GM12878 (cell line): Measurements from ENCODE around the gene CKS2. TPM values are rescaled to one million over a fixed set of nuclear protein-coding genes. Genes with fewer than 3 reads are reported as not detected.

Experiments
- ATAC-seq: fragments of 200-7000 bp; cut with Tn5 transposase; 3 replicates; pipeline ENCODE4 v1.9.1; 2020; ENCODE audit warnings: mild to moderate bottlenecking, moderate library complexity
- BruUV-seq: library from RNA; stranded (reverse); fragments of 400-500 nt; replicated peaks from 2 replicates; lab custom pipeline; 2021; lab: Mats Ljungman, UMichigan
- CTCF ChIA-PET: fragments of 300-600 bp; sonication (Branson Sonifier 250); formaldehyde crosslinking; extraction: SDS; loops from one replicate; lab custom pipeline; 2021; ENCODE audit warnings: inconsistent platforms; lab: Yijun Ruan, JAX
- POLR2A ChIA-PET: fragments of 350-600 bp; formaldehyde crosslinking; extraction: SDS; loops from one replicate; lab custom pipeline; 2021; ENCODE audit warnings: inconsistent platforms; lab: Charles Lee
- RAD21 ChIA-PET: fragments of 300-600 bp; sonication (Branson Sonifier 250); formaldehyde crosslinking; loops from one replicate; lab custom pipeline; 2023; ENCODE audit warnings: antibody characterized with exemption; ENCODE audit not compliant: unreplicated experiment; lab: Charles Lee
- SMC1A ChIA-PET: fragments of 300-600 bp; sonication (Branson Sonifier 250); formaldehyde crosslinking; loops from one replicate; lab custom pipeline; 2023; ENCODE audit not compliant: unreplicated experiment, uncharacterized antibody; lab: Charles Lee
- DNase-seq: peaks from one replicate; pipeline ENCODE4 v3.0.0-alpha.2; 2011; ENCODE audit warnings: low read depth, low spot score
- FAIRE-seq: peaks from 3 replicates; lab custom pipeline; 2011; peaks lifted over from hg19 to GRCh38; lab: Jason Lieb, UNC
- H2AFZ ChIP-seq: 2 replicates; pipeline ENCODE4 v1.6.0; 2011; ENCODE audit warnings: low read depth, low read length, control low read depth; ENCODE audit not compliant: control insufficient read depth
- H3K27ac ChIP-seq: 2 replicates; pipeline ENCODE4 v1.5.1; 2011; ENCODE audit warnings: control low read depth; ENCODE audit not compliant: control insufficient read depth, insufficient read depth
- H3K27me3 ChIP-seq, 2 experiments: replicated peaks in 1 of 2; 2 replicates each; pipeline versions ENCODE4 v1.6.0 to v1.6.1; 2011; ENCODE audit warnings: low read length in 1 of 2; ENCODE audit not compliant: control insufficient read depth in 2 of 2, insufficient read depth in 2 of 2
- H3K36me3 ChIP-seq, 2 experiments: 2 replicates each; pipeline ENCODE4 v1.5.1; 2011; ENCODE audit warnings: low read length in 1 of 2; ENCODE audit not compliant: control insufficient read depth in 2 of 2, insufficient read depth in 2 of 2
- H3K4me1 ChIP-seq: 2 replicates; pipeline ENCODE4 v1.6.1; 2011; ENCODE audit warnings: mild to moderate bottlenecking, low read length, moderate library complexity, mixed read lengths; ENCODE audit not compliant: control insufficient read depth, insufficient read depth
- H3K4me2 ChIP-seq: 2 replicates; pipeline ENCODE4 v1.6.0; 2011; ENCODE audit warnings: control low read depth; ENCODE audit not compliant: control insufficient read depth, insufficient read depth
- H3K4me3 ChIP-seq: fragments of 200-600 bp; sonication (generic); 2 replicates; pipeline ENCODE4 v1.5.1; 2016
- H3K79me2 ChIP-seq: 2 replicates; pipeline ENCODE4 v1.6.0; 2011; ENCODE audit warnings: low read length; ENCODE audit not compliant: control insufficient read depth, insufficient read depth
- H3K9ac ChIP-seq: 2 replicates; pipeline ENCODE4 v1.8.0; 2011; ENCODE audit warnings: low read length, control low read depth, mixed read lengths; ENCODE audit not compliant: control insufficient read depth, insufficient read depth
- H3K9me3 ChIP-seq: replicated peaks from 3 replicates; pipeline ENCODE4 v1.5.1; 2011; ENCODE audit warnings: mild to moderate bottlenecking, low read length; ENCODE audit not compliant: control insufficient read depth, insufficient read depth
- H4K20me1 ChIP-seq: 2 replicates; pipeline ENCODE4 v1.6.0; 2011; ENCODE audit not compliant: control insufficient read depth, insufficient read depth
- POLR2A ChIP-seq: IDR thresholded peaks from 2 replicates; pipeline ENCODE4 v1.6.1; 2011; ENCODE audit warnings: low read depth, mild to moderate bottlenecking, low read length
- POLR2AphosphoS5 ChIP-seq: IDR thresholded peaks from 2 replicates; pipeline ENCODE4 v1.6.1; 2011; ENCODE audit warnings: mild to moderate bottlenecking, low read length, inconsistent platforms
- SMAD1 ChIP-seq: fragments of 450-650 bp; IDR thresholded peaks from 2 replicates; pipeline ENCODE4 v1.6.1; 2018; ENCODE audit warnings: mild to moderate bottlenecking, low read depth; ENCODE audit not compliant: partially characterized antibody
- ZBTB40 ChIP-seq: fragments of 450-650 bp; IDR thresholded peaks from 2 replicates; pipeline ENCODE4 v1.6.1; 2016; ENCODE audit warnings: mild to moderate bottlenecking, moderate library complexity, borderline replicate concordance
- WGBS: methylation state at CpG from one replicate; pipeline ENCODE4 v1.1.6; 2016; ENCODE audit warnings: low lambda C conversion rate; ENCODE audit not compliant: insufficient replicate concordance, insufficient coverage; ENCODE audit errors: missing lambda C conversion rate; 5-methylcytosine and 5-hydroxymethylcytosine counted together
- in situ Hi-C: fragments of 300-500 bp; cut with MboI; formaldehyde crosslinking; loops from 9 replicates; pipeline ENCODE4 v1.14.3; 2018; ENCODE audit warnings: mixed read lengths
- intact Hi-C: fragments of 100-400 bp; cut with micrococcal nuclease; formaldehyde crosslinking; loops from one replicate; pipeline ENCODE4 v1.14.2; 2022; ENCODE audit not compliant: unreplicated experiment
- polyA plus RNA-seq, 11 experiments: library from polyadenylated mRNA; depleted of rRNA in 4 of 11; unstranded in 6 of 11; stranded (reverse) in 5 of 11; fragments of >200 nt; fragmentation: Nextera tagmentation in 4 of 11; fragmentation: Illumina TruSeq in 1 of 11; extraction: Ambion mirVana in 4 of 11; extraction: Trizol in 1 of 11; gene quantifications; 1 replicate in 1 of 11; 2 replicates in 10 of 11; pipeline versions ENCODE4 v1.2.1 to v1.2.3, GENCODE V29; 2011 to 2016; ENCODE audit warnings: inconsistent platforms in 2 of 11, missing spikeins in 2 of 11, low read depth in 1 of 11
- total RNA-seq, 4 experiments: library from RNA; depleted of rRNA in 3 of 4; stranded (reverse); fragments of >200 nt in 3 of 4; fragmentation: Illumina TruSeq in 1 of 4; extraction: Trizol in 1 of 4; gene quantifications; 2 replicates each; pipeline versions ENCODE4 v1.2.1 to v1.2.3, GENCODE V29; 2013 to 2021

Gene CKS2
- total and polyA plus RNA-seq, 10 of the 15 experiments (the other 5 are each of a cell fraction or from before 2014, with no cell fraction given), result 172 to 1,251 (median 503) TPM

- no peak for FAIRE-seq
- 96% methylated on average over 6 of the region's 6 CpGs for WGBS
- ChIA-PET SMC1A (no interaction called here), POLR2A (interaction anchor here (1.3 kb wide), 1 partner anchor 14 kb away, joined by 4 read pairs; no protein-coding TSS in a partner anchor), RAD21 (interaction anchor here (1.0 to 1.7 kb wide), 2 partner anchors 47 to 188 kb away, joined by 3 to 6 read pairs; no protein-coding TSS in a partner anchor), CTCF (interaction anchor here (1.1 to 1.6 kb wide), 3 partner anchors 15 to 188 kb away, joined by 3 to 7 read pairs (median 4); no protein-coding TSS in a partner anchor)
- TF ChIP-seq POLR2A, result 0 out of 2 replicates have a peak, but pooled peaks have one; percentile 28
- 0 out of 2 replicates have a peak, but pooled peaks have one; percentile 18 for TF ChIP-seq POLR2AphosphoS5
- TF ChIP-seq ZBTB40, result no peak
- TF ChIP-seq SMAD1, result no peak
- in situ Hi-C loops (no loop called here), intact Hi-C loops (no loop called here)
- no peak overlapping the region for H2AFZ ChIP-seq
- H3K79me2 ChIP-seq, result no peaks in the 10 kb centered on the region
- H3K9me3 ChIP-seq, result no peaks in the 10 kb centered on the region
- H3K4me1 ChIP-seq, result no peaks in the 10 kb centered on the region
- peaks cover 25 to 31% of the 10 kb centered on the region in 2 experiments for H3K36me3 ChIP-seq
- H3K4me2 ChIP-seq, result no peak overlapping the region
- no peak overlapping the region for H3K27ac ChIP-seq
- no peaks in the 10 kb centered on the region; the same call in 1 of the 2 replicates for H4K20me1 ChIP-seq
- no peak for ATAC-seq
- H3K4me3 ChIP-seq, result no peak overlapping the region
- H3K27me3 ChIP-seq, result no peaks in the 10 kb centered on the region
- no TSS peak for BruUV-seq
- H3K9ac ChIP-seq, result no peak overlapping the region
- DNase-seq, result no peak
Measured at GRCh38 chr9:89361031-89361430, 50.0 kb downstream of the CKS2 start.
